ENCODE measurements around the gene MVP.

GRCh38 chr16:29815793-29816693, 4.2 kb upstream of the MVP start, which contains the start of gene PAGR1:
- peak; percentile 79 for TF ChIP-seq POLR2A (IDR thresholded peaks at IDR 0.05)
- peak; percentile 88 to 96 (median 94) for TF ChIP-seq CTCF (IDR thresholded peaks at IDR 0.05)
